SHP77 (cell line): ENCODE measurements around the gene SWI5.

ENCODE experiments used
- DNase-seq, 2 experiments: peaks; one replicate each; lab custom pipeline; 2025; lab: John Stamatoyannopoulos, UW

The SWI5 gene

DNA sequence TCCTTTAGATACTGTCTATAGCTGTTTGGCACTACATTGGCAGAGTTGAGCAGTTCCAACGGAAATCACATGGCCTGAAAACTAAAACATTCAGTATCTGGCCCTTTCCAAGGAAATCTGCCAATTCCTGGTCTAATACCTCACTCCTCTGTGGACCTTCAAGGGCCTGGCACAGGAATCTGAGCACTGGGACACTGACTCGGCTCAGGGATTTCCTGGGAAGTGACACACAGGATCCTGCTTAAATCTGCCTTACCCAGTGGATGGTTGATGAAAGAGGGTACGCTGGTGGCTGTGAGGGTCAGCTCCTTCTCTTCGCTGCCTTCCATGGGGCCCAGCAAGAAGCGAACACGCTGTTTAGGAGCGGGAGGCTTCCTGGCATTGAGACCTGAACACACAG is 45.3 kb downstream of the SWI5 start:
- no peak for DNase-seq

DNA sequence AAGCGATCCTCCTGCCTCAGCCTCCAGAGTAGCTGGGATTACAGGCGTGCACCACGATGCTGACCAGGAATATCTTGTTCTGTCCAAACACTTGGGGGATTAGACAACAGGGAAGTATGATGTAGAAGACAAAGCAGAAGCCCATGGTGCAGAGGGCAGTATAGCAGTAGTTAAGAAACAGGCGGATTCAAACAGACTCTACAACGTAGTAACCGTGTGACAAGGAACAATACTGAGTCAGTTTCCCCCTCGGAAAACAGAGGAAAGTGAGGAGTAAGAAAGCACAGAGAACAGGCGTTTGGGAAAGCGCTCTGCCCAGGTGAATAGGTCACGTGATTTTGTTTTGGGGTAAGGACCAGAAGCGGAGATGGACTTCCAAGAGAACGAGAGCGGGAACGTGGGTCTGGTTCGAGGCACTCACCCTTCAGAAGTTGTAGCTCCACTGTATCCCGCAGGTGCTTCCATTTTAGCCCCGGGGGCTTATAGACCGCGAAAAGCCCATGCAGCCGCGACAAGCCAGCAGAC is 45.9 kb downstream of the SWI5 start:
- DNase-seq: no peak

DNA sequence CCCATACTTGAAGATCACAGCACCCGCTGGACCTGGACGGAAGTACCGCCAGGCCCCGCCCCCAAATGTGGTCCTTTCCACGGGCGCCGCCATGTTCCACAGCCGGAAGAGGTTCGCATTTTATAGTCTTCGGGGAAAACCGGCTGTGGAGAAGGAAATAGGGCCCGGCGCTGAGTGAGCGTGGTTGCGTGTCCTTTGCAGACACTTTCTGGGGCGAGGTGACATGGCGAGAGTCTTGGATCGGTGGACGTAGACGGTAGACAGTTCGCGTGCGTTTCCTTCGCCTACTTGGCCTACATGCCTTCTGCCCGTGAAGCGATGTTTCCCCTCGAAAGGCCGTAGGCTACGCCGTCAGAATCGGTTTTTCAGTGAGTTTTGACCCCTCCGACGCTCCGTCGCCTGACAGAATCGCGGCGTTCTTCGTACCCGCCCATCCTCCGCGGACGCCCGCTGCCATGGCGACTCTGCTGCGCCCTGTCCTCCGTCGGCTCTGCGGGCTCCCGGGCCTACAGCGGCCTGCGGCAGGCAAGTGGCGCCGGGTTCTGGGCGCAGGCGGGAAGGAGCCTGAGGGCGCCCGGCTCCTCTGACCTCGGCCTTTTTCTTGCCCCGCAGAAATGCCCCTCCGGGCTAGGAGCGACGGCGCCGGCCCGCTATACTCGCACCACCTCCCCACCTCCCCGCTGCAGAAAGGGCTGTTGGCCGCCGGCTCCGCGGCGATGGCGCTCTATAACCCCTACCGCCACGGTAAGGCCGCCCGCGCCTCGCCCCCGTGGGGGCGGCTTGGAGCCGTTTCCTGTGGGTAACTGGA is 46.5 kb downstream of the SWI5 start, which contains the start of the genes COQ4 and TRUB2:
Gene COQ4, plus strand, starts transcription at position 436 of the 808 bp plus-strand sequence. Its CDS starts 20 bp downstream, at position 456.
Gene TRUB2, minus strand, starts transcription at position 44 of the 808 bp plus-strand sequence. Its CDS starts 39 bp downstream, at position 5.
- DNase-seq: peak; percentile 93 to 96

DNA sequence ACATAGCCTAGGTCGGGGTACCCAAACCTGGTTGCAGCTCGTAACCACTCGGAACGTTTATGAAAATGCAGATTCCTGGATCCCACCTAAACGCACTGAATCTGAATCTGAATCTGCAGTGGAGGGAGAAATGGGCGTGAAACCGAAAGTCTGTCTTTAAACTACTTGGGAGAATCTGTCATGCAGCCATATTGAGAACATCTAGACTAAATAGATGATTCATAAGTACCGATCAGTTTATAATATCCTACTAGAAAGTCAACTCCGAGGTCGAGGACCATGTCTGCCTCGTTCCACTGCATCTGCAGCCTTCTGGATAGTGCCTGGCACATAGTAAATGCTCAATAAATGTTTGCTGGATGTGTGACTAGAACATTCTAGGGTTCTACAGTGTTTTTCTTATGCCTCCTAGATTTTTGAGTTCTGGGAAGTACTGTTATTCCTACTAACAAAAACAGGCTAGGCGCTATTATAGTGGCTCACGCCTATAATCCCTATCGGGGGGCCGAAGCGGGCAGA is 47.2 kb downstream of the SWI5 start:
- no peak for DNase-seq

DNA sequence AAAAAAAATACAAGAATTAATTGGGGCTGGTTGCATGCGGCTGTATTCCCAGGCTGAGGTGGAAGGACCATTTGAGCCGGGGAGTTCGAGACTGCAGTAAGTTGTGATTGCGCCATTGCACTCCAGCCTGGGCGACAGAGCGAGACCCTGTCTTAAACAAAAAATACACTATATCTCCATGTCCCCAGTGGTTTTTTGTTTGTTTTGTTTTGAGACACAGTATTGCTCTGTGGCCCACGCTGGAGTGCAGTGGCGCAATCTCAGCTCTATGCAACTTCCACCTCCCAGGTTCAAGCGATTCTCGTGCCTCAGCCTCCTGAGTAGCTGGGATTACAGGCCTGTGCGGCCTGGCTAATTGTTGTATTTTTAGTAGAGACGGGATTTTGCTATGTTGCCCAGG is 47.7 kb downstream of the SWI5 start:
- DNase-seq: no peak

DNA sequence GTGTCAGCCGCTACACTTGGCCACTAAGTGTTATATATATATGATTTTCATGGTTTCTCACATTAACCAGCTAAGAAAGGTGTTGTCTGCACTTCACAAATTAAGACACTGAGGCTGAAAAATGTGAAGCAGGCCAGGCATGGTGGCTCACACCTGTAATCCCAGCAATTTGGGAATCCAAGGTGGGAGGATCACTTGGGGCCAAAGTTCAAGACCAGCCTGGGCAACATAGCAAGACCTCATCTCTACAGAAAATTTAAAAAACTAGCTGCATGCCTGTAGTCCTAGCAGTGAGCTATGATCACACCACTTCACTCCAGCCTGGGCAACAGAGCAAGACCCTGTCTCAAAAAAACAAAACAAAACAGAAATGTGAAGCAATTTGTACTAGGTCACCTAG is 48.3 kb downstream of the SWI5 start:
- DNase-seq: no peak

DNA sequence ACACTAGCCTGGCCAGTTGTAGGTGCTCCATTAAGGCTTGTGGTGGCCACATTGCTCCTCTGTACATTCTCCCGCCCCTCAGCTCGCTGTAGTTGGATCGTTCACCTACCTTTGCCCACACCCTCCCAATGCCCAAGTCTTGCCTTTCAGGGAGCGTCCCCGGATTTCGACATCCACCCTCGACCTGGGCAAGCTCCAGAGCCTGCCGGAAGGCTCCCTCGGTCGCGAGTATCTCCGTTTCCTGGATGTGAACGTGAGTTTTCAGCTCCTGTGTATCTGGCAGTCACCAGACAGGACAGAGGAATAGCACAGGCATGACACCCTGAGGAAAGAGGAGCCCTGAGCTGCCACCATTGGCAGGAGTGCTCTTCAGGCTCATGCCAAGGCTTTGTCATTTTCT is 49.6 kb downstream of the SWI5 start:
- DNase-seq: no peak

DNA sequence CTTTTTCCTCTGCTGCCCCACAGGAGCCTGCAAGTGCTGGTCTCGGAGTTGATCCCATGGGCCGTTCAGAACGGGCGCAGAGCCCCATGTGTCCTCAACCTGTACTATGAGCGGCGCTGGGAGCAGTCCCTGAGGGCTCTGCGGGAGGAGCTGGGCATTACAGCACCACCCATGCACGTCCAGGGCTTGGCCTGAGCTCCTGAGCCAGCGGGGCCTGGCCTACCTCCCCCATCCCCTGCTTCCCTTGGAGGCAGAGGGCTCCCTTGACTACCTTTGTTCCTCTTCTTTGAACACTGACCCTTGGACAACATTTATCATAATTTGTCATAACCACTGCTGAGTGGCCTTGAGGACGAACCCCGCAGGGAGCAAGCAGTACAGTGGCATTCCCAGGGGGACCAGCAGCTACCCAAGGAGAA is 57.4 kb downstream of the SWI5 start:
- no peak for DNase-seq

DNA sequence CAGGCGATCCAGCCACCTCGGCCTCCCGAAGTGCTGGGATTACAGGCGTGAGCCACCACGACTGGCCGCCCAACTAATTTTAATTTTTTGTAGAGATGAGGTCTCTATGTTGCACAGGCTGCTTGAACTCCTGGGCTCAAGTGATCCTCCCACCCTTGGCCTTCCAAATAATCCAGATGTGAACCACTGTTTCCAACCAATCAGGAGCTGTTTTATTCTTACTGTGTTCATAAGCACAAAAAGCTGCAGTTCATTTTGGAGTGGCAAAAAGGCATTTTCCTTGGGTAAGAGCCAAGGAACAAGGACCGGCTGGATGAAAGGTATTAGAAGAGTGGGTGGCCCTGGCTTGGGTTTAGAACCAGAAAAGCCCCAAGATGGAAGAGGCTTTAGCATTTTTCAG is 59.1 kb downstream of the SWI5 start:
- no peak for DNase-seq

DNA sequence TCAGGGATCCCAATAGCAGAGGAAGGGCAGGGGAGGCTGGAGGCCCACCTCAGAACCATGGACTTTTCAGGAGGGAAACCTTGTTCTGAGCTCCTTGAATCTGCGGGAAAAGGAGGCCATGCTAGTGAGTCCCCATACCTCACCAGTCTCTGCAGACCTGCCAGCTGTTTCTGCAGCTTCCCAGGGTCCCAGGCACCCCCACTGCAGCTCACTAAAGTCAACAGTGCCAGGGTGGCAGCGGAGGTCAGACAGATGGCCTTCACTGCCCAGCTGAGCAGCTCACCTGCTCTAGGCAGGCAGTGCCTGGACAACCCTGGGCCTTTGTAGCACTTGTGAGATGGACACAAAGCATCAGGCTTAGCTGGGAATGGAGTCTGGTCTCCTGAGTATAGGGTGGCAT is 59.8 kb downstream of the SWI5 start:
- DNase-seq: no peak

DNA sequence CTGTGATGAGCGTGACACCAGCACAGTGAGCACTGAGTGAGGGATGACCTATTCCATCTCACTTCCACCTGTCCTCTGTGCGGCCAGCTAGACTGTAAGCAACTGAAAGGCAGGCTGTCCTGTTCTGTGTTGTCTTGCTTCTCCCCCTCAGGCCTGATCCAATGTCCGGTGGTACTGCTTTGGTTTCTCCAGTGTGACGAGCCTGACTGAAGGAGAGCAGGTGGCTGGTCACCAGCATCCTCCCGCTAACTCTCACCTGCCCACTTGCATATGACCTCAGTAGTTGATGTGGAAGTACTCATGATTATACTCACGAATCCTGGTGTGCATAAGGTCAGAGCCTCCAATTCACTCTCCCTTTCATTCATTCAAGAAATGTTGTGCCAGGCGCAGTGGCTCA is 61.9 kb downstream of the SWI5 start:
- no peak for DNase-seq
